UCSD-AML1 (cell line): ENCODE measurements around the gene OASL.
A peak's percentile ranks its signal among the peaks of the same experiment; 100 is the strongest.

Experiments
- DNase-seq: peaks from one replicate; lab custom pipeline; 2025; ENCODE audit not compliant: unreplicated experiment; lab: John Stamatoyannopoulos, UW

The OASL gene

GRCh38 chr12:121015825-121016766, 22.9 kb downstream of the OASL start, which contains the start of gene C12orf43:
C12orf43 (minus strand) TSS chr12:121016487; CDS start chr12:121016474, 13 bp downstream.
- peak; percentile 86 for DNase-seq

DNA sequence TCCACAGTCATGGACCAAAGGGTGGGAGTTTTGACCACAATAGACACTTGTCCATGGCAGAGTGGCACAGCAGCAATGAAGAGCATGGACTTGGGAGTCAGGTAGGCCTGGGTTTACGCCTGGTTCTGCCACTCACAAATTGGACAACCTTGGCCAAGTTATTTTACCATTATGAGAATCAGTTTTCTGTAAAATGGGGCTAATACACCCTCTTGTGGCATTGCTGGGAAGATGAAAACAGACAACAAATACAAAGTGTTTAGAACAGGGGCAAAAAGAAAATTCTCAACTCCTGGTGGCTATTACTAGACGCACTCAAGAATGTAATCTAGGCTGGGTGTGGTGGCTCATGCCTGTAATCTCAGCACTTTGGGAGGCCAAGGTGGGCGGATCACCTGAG, 25.3 kb downstream of the OASL start:
- DNase-seq, result no peak

DNA sequence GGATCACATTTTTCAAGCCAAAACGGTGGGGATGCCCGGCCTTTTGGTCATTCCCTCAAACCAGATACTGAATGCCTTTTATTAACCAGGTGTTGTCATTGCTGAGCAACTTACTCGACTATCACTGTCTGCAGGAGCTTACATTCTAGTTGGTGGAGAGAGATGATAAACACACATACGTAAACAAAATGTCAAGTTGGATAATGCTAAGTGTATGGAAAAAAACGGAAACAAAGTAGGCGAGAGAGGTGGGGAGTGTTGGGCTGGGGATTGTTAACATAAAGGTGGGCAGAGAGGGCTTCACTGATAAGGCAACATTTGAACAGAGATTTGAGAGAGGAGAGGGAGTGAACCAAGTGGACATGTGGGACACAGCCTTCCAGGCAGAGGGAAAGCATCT, 27.2 kb downstream of the OASL start:
- no peak for DNase-seq

DNA sequence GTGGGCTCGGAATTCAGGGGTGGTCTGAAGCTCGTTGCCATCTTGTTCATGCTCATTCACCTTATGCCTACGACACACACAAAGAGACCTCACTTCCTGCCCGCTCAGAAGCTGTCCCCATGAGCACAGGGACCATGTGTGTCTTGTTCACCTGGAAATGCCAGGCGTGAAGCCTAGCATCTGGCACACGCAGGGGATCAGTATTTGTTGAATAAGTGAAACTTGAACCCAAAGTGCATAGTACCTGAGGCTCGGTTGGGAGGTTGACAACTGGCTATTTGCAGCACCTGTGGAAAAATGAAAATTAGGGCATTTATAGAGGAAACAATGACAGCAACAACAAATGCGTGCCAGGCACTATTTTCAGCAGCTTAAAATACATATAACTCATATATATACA, 28.2 kb downstream of the OASL start:
- no peak for DNase-seq

DNA sequence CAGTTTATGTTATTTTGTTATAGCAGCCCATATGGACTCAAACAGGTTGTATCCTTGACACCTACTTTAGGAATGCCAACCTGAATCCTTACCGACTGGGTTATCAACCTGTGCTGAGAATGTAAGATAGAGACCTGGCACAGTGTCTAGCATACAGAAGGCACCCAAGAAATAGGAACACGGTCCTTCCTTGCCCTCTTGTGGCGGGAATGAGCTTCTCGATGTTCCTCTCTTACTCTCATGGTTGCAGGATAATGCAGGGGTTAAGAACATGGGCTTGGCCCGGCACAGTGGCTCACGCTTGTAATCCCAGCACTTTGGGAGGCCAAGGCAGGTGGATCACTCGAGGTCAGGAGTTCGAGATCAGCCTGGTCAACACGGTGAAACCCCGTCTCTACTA, 29.3 kb downstream of the OASL start:
- DNase-seq, result no peak

DNA sequence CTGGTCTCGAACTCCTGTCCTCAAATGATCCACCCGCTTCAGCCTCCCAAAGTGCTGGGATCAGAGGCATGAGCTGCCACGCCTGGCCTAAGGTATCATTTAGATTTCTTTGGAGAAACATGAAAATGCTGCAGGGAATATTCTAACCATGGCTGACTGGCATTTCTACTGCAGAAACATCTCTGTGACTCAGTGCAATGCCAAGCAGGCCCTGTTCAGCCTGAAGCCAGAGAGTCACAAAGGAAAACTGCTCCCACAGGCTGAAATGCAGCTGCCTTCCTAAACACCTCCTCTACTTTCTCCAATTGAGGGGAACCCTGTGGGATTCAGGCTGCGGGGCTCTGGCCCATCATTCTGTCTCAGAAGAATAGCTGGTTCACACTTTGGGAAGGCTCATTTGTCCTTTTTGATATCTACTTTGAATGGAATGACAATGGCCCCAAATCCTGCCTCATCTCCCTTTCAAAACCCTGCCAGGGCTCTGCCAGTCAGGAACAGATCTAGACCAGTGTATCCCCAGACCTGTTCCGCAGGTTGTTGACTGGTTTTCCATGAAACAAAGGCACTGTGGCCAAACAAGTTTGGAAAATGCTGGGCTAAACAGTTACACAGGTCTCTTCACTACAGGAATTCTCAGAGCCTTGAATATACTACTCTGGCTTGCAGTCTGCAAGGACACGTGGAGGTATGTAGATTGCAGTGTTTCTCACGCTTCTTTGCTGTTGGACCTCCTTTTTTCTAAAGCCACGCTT, 30.5 kb downstream of the OASL start:
- DNase-seq, result no peak

DNA sequence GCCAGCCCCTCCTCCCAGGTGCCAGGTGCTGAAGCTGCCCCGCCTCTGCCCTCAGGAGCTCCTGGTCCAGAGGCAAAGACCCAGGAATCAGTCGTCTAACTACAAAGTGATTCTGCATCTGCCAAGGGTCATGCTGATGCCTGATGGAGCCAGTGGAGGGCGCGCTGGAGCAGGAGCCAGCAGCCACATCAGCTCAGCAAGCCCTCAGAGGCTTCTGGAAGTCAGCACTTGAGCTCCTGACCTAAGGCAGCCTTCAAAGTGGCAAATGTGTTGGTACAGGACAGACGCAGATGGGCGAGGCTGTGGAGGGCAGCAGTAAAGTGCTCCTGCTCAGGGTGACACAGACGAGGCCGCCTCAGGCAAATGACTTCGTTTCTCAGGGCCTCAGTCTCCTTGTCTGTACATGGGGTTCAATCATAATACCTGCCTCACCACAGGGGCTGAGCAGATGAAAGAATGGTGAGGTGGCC, 33.7 kb downstream of the OASL start:
- peak; percentile 64 for DNase-seq

DNA sequence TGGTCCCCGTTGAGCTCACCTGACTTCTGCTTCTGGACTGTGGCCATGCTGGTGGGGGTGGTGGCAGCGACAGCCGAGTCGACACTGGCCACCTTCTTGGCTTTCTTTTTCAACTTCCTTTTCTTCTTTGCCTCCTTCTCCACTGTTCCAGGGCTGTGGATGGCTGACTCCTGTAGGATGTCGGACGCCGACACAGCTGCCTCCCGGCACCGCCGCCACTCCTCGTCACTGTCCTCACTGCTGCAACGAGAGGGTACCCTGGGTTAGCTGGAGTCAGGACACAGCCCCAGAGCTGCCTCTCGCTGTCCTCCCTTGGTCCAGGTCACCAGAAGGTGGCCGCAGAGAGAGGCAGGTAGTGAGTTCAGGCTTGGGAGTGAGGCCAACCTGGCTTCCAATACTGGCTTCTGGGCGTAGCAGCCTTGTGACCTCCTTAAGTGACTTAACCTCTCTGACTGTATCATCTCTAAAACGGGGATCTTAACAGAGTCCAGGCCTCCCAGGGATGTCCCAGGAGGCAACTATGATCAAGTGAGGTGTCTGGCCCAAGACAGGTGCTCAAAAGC, 34.7 kb downstream of the OASL start:
- no peak for DNase-seq

DNA sequence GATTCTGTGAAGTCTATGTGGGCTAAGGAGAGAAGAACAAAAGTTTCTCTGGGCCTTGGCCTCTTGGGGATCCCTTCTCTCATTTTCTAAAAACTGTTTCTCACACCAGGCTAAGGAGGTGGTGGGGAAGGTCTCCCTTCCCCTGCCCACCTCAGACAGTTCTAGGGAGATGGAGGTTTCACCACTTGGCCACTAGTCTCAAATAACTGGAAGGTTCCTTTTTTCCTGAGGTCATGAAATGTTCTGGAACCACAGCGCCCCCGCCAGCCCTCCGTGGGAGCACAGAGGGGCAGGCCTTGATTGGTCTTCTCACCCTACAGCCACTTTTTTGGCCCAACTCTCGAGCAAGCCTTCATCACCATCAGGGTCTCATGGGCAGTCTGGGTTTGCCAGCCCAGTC, 35.4 kb downstream of the OASL start:
- DNase-seq, result peak; percentile 35

- DNase-seq, result no peak
These were observed 37.1 kb downstream of the OASL start for GRCh38 chr12:121001841-121002483.

DNA sequence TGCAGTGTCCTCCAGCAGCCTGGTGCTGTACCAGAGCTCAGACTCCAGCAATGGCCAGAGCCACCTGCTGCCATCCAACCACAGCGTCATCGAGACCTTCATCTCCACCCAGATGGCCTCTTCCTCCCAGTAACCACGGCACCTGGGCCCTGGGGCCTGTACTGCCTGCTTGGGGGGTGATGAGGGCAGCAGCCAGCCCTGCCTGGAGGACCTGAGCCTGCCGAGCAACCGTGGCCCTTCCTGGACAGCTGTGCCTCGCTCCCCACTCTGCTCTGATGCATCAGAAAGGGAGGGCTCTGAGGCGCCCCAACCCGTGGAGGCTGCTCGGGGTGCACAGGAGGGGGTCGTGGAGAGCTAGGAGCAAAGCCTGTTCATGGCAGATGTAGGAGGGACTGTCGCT, 38.0 kb downstream of the OASL start:
- DNase-seq, result no peak

- DNase-seq, result no peak
These were observed 38.5 kb downstream of the OASL start for GRCh38 chr12:121000530-121000929.

- DNase-seq, result no peak
These were observed 39.6 kb downstream of the OASL start for GRCh38 chr12:120999191-121000120.

GRCh38 chr12:120998435-120998834, 40.6 kb downstream of the OASL start:
- no peak for DNase-seq

DNA sequence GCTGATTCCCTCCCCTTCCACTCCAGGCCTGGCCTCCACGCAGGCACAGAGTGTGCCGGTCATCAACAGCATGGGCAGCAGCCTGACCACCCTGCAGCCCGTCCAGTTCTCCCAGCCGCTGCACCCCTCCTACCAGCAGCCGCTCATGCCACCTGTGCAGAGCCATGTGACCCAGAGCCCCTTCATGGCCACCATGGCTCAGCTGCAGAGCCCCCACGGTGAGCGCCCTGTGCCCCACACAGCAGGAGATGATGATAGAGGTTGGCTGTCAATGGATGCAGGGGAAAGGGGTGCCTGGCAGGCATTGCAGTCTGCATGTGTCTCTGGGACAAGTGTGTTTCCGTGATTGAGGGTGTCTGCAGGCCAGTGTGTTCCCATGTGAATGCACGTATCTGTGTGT, 41.6 kb downstream of the OASL start:
- DNase-seq, result no peak

DNA sequence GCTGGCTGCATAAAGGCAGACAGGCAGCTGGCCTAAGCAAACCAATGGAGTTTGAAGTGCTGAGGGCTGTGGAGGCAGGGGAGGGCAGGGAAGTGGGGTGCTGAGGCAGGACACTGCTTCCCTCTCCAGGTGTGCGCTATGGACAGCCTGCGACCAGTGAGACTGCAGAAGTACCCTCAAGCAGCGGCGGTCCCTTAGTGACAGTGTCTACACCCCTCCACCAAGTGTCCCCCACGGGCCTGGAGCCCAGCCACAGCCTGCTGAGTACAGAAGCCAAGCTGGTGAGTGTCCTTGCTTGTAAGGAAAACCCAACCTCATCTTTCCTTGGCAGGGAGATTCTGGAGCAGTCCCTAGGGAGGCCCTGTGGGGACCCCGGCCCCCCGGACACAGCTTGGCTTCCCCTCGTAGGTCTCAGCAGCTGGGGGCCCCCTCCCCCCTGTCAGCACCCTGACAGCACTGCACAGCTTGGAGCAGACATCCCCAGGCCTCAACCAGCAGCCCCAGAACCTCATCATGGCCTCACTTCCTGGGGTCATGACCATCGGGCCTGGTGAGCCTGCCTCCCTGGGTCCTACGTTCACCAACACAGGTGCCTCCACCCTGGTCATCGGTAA, 42.8 kb downstream of the OASL start:
- no peak for DNase-seq

- no peak for DNase-seq
These were observed 44.3 kb downstream of the OASL start for GRCh38 chr12:120994589-120995337.

DNA sequence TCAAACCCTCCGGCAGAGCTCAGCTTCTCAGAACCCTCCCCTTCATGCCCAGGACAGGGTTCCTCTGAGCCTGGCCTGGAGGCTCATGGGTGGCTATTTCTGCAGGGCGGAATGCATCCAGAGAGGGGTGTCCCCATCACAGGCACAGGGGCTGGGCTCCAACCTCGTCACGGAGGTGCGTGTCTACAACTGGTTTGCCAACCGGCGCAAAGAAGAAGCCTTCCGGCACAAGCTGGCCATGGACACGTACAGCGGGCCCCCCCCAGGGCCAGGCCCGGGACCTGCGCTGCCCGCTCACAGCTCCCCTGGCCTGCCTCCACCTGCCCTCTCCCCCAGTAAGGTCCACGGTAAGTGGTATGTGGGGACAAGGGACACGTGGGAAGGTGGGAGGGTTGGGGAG, 45.0 kb downstream of the OASL start:
- DNase-seq, result no peak

- no peak for DNase-seq
These were observed 45.5 kb downstream of the OASL start for GRCh38 chr12:120993496-120993895.
